A673 (cell line): ENCODE measurements around the gene ATG101.

Experiments used
- EZH2 ChIP-seq: fragments of 200-600 bp; sonication (generic); IDR thresholded peaks from 2 replicates; pipeline ENCODE4 v1.6.1; 2017; ENCODE audit warnings: borderline replicate concordance, low read depth, mild to moderate bottlenecking, mixed read lengths, antibody characterized with exemption, low read length; ENCODE audit not compliant: poor library complexity, severe bottlenecking
- TF ChIP-seq, protein P1 (sequence below): fragments of 300-800, 200-600 bp; sonication (generic); conservative IDR thresholded peaks from 2 replicates; pipeline ENCODE4 v1.5.1; 2017; ENCODE audit warnings: low read depth, mild to moderate bottlenecking, antibody characterized with exemption, low read length, moderate library complexity, mixed read lengths

DNA sequence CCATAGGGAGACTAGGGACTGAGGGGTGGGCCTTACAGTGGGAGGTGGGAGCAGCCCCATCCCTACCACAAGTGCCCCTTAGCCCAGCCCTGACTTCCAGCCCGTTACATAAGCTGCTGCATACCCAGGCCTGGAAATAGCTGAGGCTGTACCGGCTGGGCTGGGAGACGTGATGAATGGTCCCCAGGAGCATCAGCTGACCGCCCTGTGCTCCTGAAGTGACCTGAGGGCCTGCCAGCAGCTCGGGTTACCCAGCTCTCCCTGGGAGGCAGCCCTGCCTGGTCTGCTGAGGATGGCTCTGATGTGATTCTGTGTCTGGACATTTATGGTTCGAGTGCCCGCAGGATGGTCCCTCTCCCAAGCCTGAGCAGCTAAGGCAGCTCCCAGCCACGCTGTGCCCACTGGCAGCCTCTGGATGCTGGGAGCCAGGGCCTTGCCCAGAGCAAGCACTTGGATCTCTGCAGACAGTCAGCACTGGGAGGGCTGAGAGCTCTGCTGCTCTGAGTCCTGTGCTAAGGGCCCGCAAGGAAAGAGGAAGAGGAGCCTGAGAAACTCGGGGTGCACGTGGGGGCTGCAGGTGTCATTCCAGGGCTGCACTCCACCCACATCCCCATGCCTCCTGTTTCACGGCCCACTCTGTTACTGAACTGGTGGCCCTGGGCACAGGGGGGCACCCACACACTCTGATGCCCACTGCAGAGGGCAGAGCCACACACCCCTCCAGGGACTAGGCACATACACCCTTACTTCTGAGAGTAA, 42.5 kb upstream of the ATG101 start:
- TF ChIP-seq, protein P1, sequence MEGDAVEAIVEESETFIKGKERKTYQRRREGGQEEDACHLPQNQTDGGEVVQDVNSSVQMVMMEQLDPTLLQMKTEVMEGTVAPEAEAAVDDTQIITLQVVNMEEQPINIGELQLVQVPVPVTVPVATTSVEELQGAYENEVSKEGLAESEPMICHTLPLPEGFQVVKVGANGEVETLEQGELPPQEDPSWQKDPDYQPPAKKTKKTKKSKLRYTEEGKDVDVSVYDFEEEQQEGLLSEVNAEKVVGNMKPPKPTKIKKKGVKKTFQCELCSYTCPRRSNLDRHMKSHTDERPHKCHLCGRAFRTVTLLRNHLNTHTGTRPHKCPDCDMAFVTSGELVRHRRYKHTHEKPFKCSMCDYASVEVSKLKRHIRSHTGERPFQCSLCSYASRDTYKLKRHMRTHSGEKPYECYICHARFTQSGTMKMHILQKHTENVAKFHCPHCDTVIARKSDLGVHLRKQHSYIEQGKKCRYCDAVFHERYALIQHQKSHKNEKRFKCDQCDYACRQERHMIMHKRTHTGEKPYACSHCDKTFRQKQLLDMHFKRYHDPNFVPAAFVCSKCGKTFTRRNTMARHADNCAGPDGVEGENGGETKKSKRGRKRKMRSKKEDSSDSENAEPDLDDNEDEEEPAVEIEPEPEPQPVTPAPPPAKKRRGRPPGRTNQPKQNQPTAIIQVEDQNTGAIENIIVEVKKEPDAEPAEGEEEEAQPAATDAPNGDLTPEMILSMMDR = no peak
- TF ChIP-seq EZH2 = no peak
